ENCODE measurements around the gene BDP1. TPM values are rescaled to one million over a fixed set of nuclear protein-coding genes. Genes with fewer than 3 reads are reported as not detected.
"Not testable (repeated sequence)": the region's sequence is repeated elsewhere in the genome, so short reads cannot be mapped to it uniquely, and the experiment has no call there.

The BDP1 gene, protein sequence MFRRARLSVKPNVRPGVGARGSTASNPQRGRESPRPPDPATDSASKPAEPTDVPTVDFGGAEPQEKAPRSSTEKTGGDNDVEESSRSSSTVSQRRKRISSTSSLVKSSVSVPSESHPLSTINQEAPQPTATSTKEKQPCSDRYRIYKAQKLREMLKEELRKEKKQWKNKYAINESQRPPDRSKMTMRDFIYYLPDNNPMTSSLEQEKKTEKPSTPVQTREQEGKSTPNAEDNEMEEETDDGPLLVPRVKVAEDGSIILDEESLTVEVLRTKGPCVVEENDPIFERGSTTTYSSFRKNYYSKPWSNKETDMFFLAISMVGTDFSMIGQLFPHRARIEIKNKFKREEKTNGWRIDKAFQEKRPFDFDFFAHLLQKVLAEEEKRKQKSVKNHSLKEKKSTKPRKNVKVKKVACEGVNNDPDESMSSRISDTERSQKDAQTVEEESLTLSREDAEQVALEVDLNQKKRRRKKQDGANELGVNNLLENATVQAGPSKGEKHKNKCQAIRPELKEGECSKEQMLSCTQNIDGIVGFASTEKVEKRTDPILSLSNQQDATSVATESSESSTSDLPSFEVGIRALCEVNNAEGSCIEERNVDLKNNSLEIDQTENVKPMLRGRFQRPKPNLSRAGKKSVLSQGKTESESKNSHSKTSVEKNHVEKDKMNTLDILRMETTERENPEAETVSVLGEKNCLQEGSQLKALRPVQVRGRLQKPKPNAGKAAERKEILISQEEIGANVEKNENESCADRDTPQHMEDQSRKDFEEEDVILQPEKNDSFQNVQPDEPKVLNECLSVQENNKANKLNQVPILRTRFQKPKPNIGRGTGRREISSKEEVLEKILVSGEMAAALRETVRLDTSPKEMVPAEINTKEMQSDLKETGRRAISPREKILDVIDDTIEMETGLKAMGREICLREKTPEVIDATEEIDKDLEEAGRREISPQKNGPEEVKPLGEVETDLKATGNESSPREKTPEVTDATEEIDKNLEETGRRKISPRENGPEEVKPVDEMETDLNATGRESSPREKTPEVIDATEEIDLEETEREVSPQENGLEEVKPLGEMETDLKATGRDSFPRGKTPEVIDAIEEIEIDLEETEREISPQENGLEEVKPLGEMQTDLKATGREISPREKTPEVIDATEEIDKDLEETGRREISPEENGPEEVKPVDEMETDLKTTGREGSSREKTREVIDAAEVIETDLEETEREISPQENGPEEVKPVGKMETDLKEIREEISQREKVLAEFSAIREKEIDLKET (N-terminal part only)
- total RNA-seq = 20.0 and 20.3 TPM in 2 replicates

GRCh38 chr5:71455427-71456361 lies at the start of gene BDP1:
Gene BDP1, plus strand, starts transcription at chr5:71455651. Its CDS starts 227 bp downstream, at chr5:71455878.
- peaks cover 21% of the 10 kb centered on the region for H3K36me3 ChIP-seq (ENCODE audit: insufficient read depth, low read length)
- TF ChIP-seq, protein P1, sequence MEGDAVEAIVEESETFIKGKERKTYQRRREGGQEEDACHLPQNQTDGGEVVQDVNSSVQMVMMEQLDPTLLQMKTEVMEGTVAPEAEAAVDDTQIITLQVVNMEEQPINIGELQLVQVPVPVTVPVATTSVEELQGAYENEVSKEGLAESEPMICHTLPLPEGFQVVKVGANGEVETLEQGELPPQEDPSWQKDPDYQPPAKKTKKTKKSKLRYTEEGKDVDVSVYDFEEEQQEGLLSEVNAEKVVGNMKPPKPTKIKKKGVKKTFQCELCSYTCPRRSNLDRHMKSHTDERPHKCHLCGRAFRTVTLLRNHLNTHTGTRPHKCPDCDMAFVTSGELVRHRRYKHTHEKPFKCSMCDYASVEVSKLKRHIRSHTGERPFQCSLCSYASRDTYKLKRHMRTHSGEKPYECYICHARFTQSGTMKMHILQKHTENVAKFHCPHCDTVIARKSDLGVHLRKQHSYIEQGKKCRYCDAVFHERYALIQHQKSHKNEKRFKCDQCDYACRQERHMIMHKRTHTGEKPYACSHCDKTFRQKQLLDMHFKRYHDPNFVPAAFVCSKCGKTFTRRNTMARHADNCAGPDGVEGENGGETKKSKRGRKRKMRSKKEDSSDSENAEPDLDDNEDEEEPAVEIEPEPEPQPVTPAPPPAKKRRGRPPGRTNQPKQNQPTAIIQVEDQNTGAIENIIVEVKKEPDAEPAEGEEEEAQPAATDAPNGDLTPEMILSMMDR (IDR thresholded peaks at IDR 0.05; ENCODE audit: extremely low read depth, low read depth, low read length) = peak; percentile 35
- H3K79me2 ChIP-seq (ENCODE audit: insufficient read depth, low read length) = peaks cover 43% of the 10 kb centered on the region
- peak within 1 kb of the TSS; percentile 86 for H3K4me3 ChIP-seq (ENCODE audit: insufficient read depth, low read length)
- H3K27me3 ChIP-seq (ENCODE audit: insufficient read depth, low read length) = peaks cover 10% of the 10 kb centered on the region
- peaks cover 8% of the 10 kb centered on the region for H3K4me1 ChIP-seq (ENCODE audit: insufficient read depth, low read length)
- H2AFZ ChIP-seq (ENCODE audit: low read length) = peak within 1 kb of the TSS; percentile 93
- H3K4me2 ChIP-seq (ENCODE audit: insufficient read depth, low read length) = peak within 1 kb of the TSS; percentile 95
- H3K9me3 ChIP-seq (ENCODE audit: low read depth, low read length) = no peaks in the 10 kb centered on the region
- peaks cover 12% of the 10 kb centered on the region for H4K20me1 ChIP-seq (ENCODE audit: insufficient read depth, low read length)
- peak; percentile 95 for DNase-seq (ENCODE audit: insufficient read length, low spot score, missing footprints)
- peak within 1 kb of the TSS; percentile 86 for H3K27ac ChIP-seq (ENCODE audit: low read depth, low read length)

GRCh38 chr5:71410088-71410487 lies 45.4 kb upstream of the BDP1 start:
- H3K27ac ChIP-seq (ENCODE audit: low read depth, low read length); H3K4me1 ChIP-seq (ENCODE audit: insufficient read depth, low read length); H3K4me3 ChIP-seq (ENCODE audit: insufficient read depth, low read length); H3K27me3 ChIP-seq (ENCODE audit: insufficient read depth, low read length); H3K9me3 ChIP-seq (ENCODE audit: low read depth, low read length); H3K79me2 ChIP-seq (ENCODE audit: insufficient read depth, low read length); H2AFZ ChIP-seq (ENCODE audit: low read length); H3K4me2 ChIP-seq (ENCODE audit: insufficient read depth, low read length); H4K20me1 ChIP-seq (ENCODE audit: insufficient read depth, low read length); DNase-seq (ENCODE audit: insufficient read length, low spot score, missing footprints); H3K36me3 ChIP-seq (ENCODE audit: insufficient read depth, low read length): not testable (repeated sequence)

GRCh38 chr5:71415626-71416025 lies 39.8 kb upstream of the BDP1 start:
- H3K79me2 ChIP-seq (ENCODE audit: insufficient read depth, low read length); H3K4me3 ChIP-seq (ENCODE audit: insufficient read depth, low read length); H3K27ac ChIP-seq (ENCODE audit: low read depth, low read length); H3K4me1 ChIP-seq (ENCODE audit: insufficient read depth, low read length); H3K4me2 ChIP-seq (ENCODE audit: insufficient read depth, low read length); H2AFZ ChIP-seq (ENCODE audit: low read length); H3K9me3 ChIP-seq (ENCODE audit: low read depth, low read length); H3K27me3 ChIP-seq (ENCODE audit: insufficient read depth, low read length); H3K36me3 ChIP-seq (ENCODE audit: insufficient read depth, low read length); DNase-seq (ENCODE audit: insufficient read length, low spot score, missing footprints); H4K20me1 ChIP-seq (ENCODE audit: insufficient read depth, low read length): not testable (repeated sequence)

- not testable (repeated sequence) for H3K4me2 ChIP-seq (ENCODE audit: insufficient read depth, low read length); H3K4me3 ChIP-seq (ENCODE audit: insufficient read depth, low read length); H3K27ac ChIP-seq (ENCODE audit: low read depth, low read length); DNase-seq (ENCODE audit: insufficient read length, low spot score, missing footprints); H3K36me3 ChIP-seq (ENCODE audit: insufficient read depth, low read length); H3K79me2 ChIP-seq (ENCODE audit: insufficient read depth, low read length); H3K4me1 ChIP-seq (ENCODE audit: insufficient read depth, low read length); H3K9me3 ChIP-seq (ENCODE audit: low read depth, low read length); H3K27me3 ChIP-seq (ENCODE audit: insufficient read depth, low read length); H4K20me1 ChIP-seq (ENCODE audit: insufficient read depth, low read length); H2AFZ ChIP-seq (ENCODE audit: low read length)
Measured at GRCh38 chr5:71418026-71418425, 37.4 kb upstream of the BDP1 start.

DNA sequence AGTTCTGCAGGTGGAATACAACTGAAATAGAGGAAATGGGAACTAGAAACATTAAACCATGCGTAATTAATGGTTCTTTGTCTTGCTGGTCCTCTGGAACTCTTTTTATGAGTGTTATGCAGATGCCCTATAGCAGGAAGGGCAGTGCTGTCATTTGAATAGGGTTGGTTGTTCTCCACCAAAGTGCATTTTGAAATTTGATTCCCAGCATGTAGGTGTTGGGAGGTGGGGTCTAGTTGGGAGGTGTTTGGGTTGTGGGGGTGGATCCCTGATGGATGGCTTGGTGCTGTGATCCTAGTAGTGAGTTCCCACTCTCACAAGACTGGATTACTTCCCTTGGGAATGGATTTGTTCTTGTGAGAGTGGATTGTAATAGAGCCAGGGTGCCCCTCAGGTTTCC lies 34.2 kb upstream of the BDP1 start:
- not testable (repeated sequence) for H4K20me1 ChIP-seq (ENCODE audit: insufficient read depth, low read length); H3K36me3 ChIP-seq (ENCODE audit: insufficient read depth, low read length); DNase-seq (ENCODE audit: insufficient read length, low spot score, missing footprints); H3K4me3 ChIP-seq (ENCODE audit: insufficient read depth, low read length); H3K79me2 ChIP-seq (ENCODE audit: insufficient read depth, low read length); H3K27ac ChIP-seq (ENCODE audit: low read depth, low read length); H3K4me2 ChIP-seq (ENCODE audit: insufficient read depth, low read length); H3K4me1 ChIP-seq (ENCODE audit: insufficient read depth, low read length); H3K9me3 ChIP-seq (ENCODE audit: low read depth, low read length); H2AFZ ChIP-seq (ENCODE audit: low read length)
- peaks cover 11% of the 10 kb centered on the region for H3K27me3 ChIP-seq (ENCODE audit: insufficient read depth, low read length)

GRCh38 chr5:71423896-71424295 lies 31.6 kb upstream of the BDP1 start:
- not testable (repeated sequence) for DNase-seq (ENCODE audit: insufficient read length, low spot score, missing footprints); H3K4me1 ChIP-seq (ENCODE audit: insufficient read depth, low read length); H3K27me3 ChIP-seq (ENCODE audit: insufficient read depth, low read length); H3K27ac ChIP-seq (ENCODE audit: low read depth, low read length); H3K4me2 ChIP-seq (ENCODE audit: insufficient read depth, low read length); H3K79me2 ChIP-seq (ENCODE audit: insufficient read depth, low read length); H2AFZ ChIP-seq (ENCODE audit: low read length); H3K36me3 ChIP-seq (ENCODE audit: insufficient read depth, low read length); H3K9me3 ChIP-seq (ENCODE audit: low read depth, low read length); H4K20me1 ChIP-seq (ENCODE audit: insufficient read depth, low read length); H3K4me3 ChIP-seq (ENCODE audit: insufficient read depth, low read length)

Measured in osteoblast (primary cell).